HG03442 (cell line): ENCODE data around the gene DACH1.

ENCODE experiments used
- ATAC-seq: cut with Tn5 transposase; IDR thresholded peaks from one replicate; pipeline ENCODE4 v1.9.1; 2021; ENCODE audit warnings: mild to moderate bottlenecking, moderate library complexity; ENCODE audit not compliant: unreplicated experiment

DACH1 gene

GRCh38 chr13:71632721-71633120, 234.3 kb downstream of the DACH1 start:
- no peak for ATAC-seq

GRCh38 chr13:71632206-71632605, 234.8 kb downstream of the DACH1 start:
- ATAC-seq: no peak

GRCh38 chr13:71629167-71629566, 237.8 kb downstream of the DACH1 start:
- no peak for ATAC-seq

GRCh38 chr13:71626421-71627117, 240.4 kb downstream of the DACH1 start:
- no peak for ATAC-seq

GRCh38 chr13:71625694-71626093, 241.3 kb downstream of the DACH1 start:
- no peak for ATAC-seq

GRCh38 chr13:71624653-71625600, 242.1 kb downstream of the DACH1 start:
- no peak for ATAC-seq

- ATAC-seq: no peak
Observed at GRCh38 chr13:71621174-71622124, 245.6 kb downstream of the DACH1 start.

GRCh38 chr13:71619096-71619495, 247.9 kb downstream of the DACH1 start:
- ATAC-seq: no peak

- ATAC-seq: no peak
Observed at GRCh38 chr13:71618159-71618558, 248.8 kb downstream of the DACH1 start.

- no peak for ATAC-seq
Observed at GRCh38 chr13:71617265-71617664, 249.7 kb downstream of the DACH1 start.

- ATAC-seq: no peak
Observed at GRCh38 chr13:71613066-71613745, 253.8 kb downstream of the DACH1 start.

- no peak for ATAC-seq
Observed at GRCh38 chr13:71611292-71611691, 255.7 kb downstream of the DACH1 start.

- no peak for ATAC-seq
Observed at GRCh38 chr13:71610876-71611275, 256.1 kb downstream of the DACH1 start.

GRCh38 chr13:71609271-71609670, 257.7 kb downstream of the DACH1 start:
- ATAC-seq: no peak

- ATAC-seq: no peak
Observed at GRCh38 chr13:71607575-71607974, 259.4 kb downstream of the DACH1 start.

- no peak for ATAC-seq
Observed at GRCh38 chr13:71606818-71607217, 260.2 kb downstream of the DACH1 start.

- ATAC-seq: no peak
Observed at GRCh38 chr13:71605744-71606143, 261.3 kb downstream of the DACH1 start.

GRCh38 chr13:71603255-71603654, 263.7 kb downstream of the DACH1 start:
- ATAC-seq: no peak

- no peak for ATAC-seq
Observed at GRCh38 chr13:71602344-71602743, 264.7 kb downstream of the DACH1 start.

- no peak for ATAC-seq
Observed at GRCh38 chr13:71597150-71597549, 269.9 kb downstream of the DACH1 start.
